RWPE2 (cell line): ENCODE measurements around the gene CDC123.
"Not testable (repeated sequence)": the region's sequence is repeated elsewhere in the genome, so short reads cannot be mapped to it uniquely, and the experiment has no call there.

ENCODE experiments used
- ATAC-seq: fragments of 200-7000 bp; cut with Tn5 transposase; 3 replicates; pipeline ENCODE4 v1.9.1; 2021; ENCODE audit warnings: low read depth
- DNase-seq: peaks from one replicate; pipeline ENCODE4 v3.0.0-alpha.2; 2020; ENCODE audit warnings: low spot score
- H3K27ac ChIP-seq: fragments of 450-650 bp; 2 replicates; pipeline ENCODE4 v1.5.1; 2017; ENCODE audit warnings: mild to moderate bottlenecking; ENCODE audit not compliant: poor library complexity, severe bottlenecking
- H3K27me3 ChIP-seq: fragments of 250-450 bp; sonication (Bioruptor Pico); 2 replicates; pipeline ENCODE4 v1.5.1; 2021; ENCODE audit warnings: mild to moderate bottlenecking, moderate library complexity; ENCODE audit not compliant: insufficient read depth, poor library complexity, severe bottlenecking
- H3K36me3 ChIP-seq: fragments of 250-450 bp; sonication (Bioruptor Pico); 2 replicates; pipeline ENCODE4 v1.5.1; 2020; ENCODE audit warnings: low read depth, mild to moderate bottlenecking, moderate library complexity
- H3K4me1 ChIP-seq: fragments of 250-450 bp; sonication (Bioruptor Pico); 2 replicates; pipeline ENCODE4 v1.5.1; 2021; ENCODE audit warnings: mild to moderate bottlenecking, moderate library complexity; ENCODE audit not compliant: insufficient read depth, poor library complexity, severe bottlenecking
- H3K4me3 ChIP-seq: fragments of 250-450 bp; sonication (Bioruptor Pico); 2 replicates; pipeline ENCODE4 v1.5.1; 2021; ENCODE audit warnings: mild to moderate bottlenecking, moderate library complexity; ENCODE audit not compliant: severe bottlenecking
- H3K9me3 ChIP-seq: fragments of 250-450 bp; sonication (Bioruptor Pico); 2 replicates; pipeline ENCODE4 v1.5.1; 2021; ENCODE audit warnings: mild to moderate bottlenecking, moderate library complexity; ENCODE audit not compliant: severe bottlenecking
- TF ChIP-seq, protein P1 (sequence below): fragments of 450-650 bp; IDR thresholded peaks from one replicate; pipeline ENCODE4 v1.5.1; 2017; ENCODE audit warnings: mild to moderate bottlenecking, moderate library complexity; ENCODE audit not compliant: poor library complexity, severe bottlenecking

Gene CDC123

DNA sequence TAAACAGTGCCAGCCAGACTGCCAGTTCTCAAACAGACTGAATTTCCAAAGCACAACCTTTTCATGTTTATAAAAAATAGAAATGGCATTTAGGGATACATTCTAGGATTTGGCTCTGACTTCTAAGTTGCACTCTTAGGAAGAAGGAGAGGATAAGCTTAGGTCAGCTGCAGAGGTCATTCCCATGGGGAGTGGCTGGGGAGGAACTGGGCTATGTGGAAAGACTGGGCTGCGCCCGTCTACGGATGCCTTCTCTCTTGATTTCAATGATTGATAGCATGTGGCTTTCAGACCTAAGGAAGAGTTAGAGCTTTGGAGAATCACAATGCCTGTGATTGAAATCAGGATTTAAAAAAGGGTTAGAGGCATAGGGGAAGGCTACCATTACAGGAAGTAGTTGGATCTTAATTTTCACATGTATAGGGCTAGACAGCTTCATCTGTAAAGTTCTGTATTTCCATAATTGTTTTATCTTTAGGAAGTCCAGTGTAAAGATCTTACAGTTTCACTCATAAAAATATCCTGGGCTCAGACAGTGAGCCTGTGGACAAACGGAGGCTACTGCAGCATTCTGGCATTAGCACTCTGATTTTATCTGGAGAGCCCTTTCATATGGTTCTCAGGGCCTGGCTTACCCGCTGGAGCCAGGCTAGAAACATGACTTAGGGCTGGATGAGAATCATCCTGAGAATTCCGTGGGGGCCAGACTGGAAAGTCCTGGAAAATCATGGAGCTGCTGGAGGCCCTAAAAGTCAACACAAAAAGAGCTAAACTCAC lies 29.8 kb upstream of the CDC123 start:
- H3K4me3 ChIP-seq = no peak overlapping the region
- H3K9me3 ChIP-seq = peaks cover 1% of the 10 kb centered on the region
- DNase-seq (no peak), ATAC-seq (no peak)
- H3K36me3 ChIP-seq = peaks cover 77% of the 10 kb centered on the region
- no peaks in the 10 kb centered on the region for H3K4me1 ChIP-seq
- H3K27me3 ChIP-seq = no peaks in the 10 kb centered on the region
- H3K27ac ChIP-seq = no peak overlapping the region
- TF ChIP-seq, protein P1, sequence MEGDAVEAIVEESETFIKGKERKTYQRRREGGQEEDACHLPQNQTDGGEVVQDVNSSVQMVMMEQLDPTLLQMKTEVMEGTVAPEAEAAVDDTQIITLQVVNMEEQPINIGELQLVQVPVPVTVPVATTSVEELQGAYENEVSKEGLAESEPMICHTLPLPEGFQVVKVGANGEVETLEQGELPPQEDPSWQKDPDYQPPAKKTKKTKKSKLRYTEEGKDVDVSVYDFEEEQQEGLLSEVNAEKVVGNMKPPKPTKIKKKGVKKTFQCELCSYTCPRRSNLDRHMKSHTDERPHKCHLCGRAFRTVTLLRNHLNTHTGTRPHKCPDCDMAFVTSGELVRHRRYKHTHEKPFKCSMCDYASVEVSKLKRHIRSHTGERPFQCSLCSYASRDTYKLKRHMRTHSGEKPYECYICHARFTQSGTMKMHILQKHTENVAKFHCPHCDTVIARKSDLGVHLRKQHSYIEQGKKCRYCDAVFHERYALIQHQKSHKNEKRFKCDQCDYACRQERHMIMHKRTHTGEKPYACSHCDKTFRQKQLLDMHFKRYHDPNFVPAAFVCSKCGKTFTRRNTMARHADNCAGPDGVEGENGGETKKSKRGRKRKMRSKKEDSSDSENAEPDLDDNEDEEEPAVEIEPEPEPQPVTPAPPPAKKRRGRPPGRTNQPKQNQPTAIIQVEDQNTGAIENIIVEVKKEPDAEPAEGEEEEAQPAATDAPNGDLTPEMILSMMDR = no peak

DNA sequence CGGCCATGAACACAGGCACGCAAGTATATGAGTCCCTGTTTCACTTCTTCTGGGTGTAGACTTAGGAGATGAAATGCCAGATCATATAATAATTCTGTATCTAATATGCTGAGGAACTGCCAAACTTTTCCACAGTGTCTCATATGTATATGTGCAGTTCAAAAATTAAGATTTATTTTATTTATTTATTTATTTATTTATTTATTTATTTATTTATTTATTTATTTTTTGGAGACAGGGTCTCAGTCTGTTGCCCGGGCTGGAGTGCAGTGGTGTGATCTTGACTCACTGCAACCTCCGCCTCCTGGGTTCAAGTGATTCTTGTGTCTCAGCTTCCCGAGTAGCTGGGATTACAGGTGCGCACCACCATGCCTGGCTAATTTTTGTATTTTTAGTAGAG lies 24.5 kb upstream of the CDC123 start:
- H3K36me3 ChIP-seq = peaks cover 83% of the 10 kb centered on the region
- H3K4me1 ChIP-seq, H3K9me3 ChIP-seq, H3K4me3 ChIP-seq, H3K27me3 ChIP-seq, H3K27ac ChIP-seq, ATAC-seq, DNase-seq: not testable (repeated sequence)

DNA sequence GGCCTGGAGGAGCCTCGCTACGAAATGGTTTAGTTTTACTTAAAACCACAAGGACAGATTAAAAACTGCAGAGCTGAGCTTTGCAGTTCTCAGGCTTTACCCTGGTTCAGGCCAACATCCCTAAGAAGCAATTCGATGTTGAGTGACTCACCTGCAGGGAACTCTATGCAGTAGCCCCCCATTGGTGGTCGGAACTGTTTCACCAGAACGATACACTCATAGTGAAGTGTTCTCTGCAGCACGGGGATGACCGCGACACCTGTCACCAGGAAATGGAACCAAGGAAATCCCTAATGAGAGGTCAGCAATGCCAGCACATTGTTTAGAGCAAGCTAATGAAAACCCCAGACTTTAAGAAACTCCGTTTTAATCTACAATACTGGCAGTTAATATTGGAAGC lies 18.3 kb upstream of the CDC123 start:
- ATAC-seq (peak; percentile 36; the same call in 1 of the 3 replicates), DNase-seq (no peak)
- Histone ChIP-seq H3K27ac (no peak overlapping the region), H3K4me3 (no peak overlapping the region), H3K36me3 (peaks cover 87% of the 10 kb centered on the region), H3K27me3 (no peaks in the 10 kb centered on the region), H3K9me3 (no peaks in the 10 kb centered on the region), H3K4me1 (no peaks in the 10 kb centered on the region)
- TF ChIP-seq, protein P1 = no peak

DNA sequence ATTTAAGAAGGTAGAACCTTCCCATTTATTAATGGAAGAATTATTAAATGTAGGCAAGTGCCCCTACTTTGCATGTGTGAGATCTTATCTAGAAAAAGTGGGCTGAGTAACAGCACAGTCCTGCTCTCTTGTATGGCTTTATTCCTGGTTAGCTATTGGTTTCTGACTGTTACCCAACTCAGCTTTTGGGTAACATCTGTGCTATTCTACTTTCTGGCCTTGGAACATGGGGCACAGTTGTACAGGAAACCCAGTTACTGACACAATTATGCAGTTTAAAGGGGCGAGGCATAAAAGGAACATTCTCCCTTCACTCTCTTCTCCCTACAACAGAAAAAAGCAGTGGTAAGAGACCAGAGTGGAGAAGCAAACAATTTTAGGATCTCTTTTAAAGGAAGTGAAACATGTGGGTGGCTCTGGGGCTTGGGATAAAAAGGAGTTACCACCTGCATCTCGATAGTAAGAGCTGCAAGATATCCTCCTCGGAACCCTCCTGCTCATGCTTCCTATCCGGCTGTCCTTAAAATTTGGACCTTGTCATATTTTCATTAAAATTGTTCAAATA lies 16.3 kb upstream of the CDC123 start:
- H3K27me3 ChIP-seq = no peaks in the 10 kb centered on the region
- H3K9me3 ChIP-seq = no peaks in the 10 kb centered on the region
- no peak overlapping the region for H3K27ac ChIP-seq
- DNase-seq = no peak
- TF ChIP-seq, protein P1 = no peak
- no peak overlapping the region for H3K4me3 ChIP-seq
- no peaks in the 10 kb centered on the region for H3K4me1 ChIP-seq
- ATAC-seq = no peak
- peaks cover 88% of the 10 kb centered on the region for H3K36me3 ChIP-seq

DNA sequence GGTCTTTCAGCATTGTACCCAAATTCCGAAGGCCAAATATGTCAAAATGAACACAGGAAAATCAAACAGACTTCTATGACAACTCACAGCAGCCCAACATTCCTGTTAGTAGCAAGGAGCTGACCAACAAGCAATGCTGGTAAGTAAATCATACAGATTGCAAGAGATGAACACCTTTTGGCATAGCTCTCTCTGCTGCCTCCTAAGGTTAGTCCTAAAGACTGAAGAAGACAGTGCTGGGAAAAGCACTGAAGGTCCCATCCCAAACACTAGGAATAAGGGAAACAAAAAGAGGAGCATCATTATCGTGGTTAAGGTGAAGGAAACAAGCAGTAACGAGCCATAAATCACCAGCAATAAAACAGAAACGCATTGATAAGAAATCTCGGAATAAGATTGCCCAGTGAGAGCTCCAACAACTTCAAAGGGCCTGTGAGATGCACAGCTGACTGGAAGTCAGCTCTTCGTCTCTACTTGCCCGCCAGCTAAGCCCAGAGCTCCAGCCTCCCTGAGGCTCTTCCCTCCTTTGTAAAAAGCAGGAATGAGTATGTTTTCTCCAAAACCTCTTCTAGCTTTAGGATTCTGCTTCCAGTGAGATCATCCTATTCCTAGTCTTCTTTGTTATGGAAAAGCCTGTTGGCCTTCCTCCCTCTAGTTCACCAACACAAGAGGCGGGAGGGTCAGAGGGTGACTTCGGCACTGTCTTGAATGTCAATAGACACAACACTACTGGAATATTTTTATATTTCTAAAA lies 15.6 kb upstream of the CDC123 start:
- Histone ChIP-seq H3K9me3 (no peaks in the 10 kb centered on the region), H3K36me3 (peaks cover 88% of the 10 kb centered on the region), H3K27ac (no peak overlapping the region), H3K27me3 (no peaks in the 10 kb centered on the region), H3K4me3 (no peak overlapping the region), H3K4me1 (no peaks in the 10 kb centered on the region)
- ATAC-seq (no peak), DNase-seq (no peak)
- TF ChIP-seq, protein P1 = no peak
